ENCODE results near the gene DNASE2B.

Gene DNASE2B

GRCh38 chr1:84452436-84452835 lies 54.2 kb downstream of the DNASE2B start:
- DNase-seq (ENCODE audit: low read depth) = no peak

DNA sequence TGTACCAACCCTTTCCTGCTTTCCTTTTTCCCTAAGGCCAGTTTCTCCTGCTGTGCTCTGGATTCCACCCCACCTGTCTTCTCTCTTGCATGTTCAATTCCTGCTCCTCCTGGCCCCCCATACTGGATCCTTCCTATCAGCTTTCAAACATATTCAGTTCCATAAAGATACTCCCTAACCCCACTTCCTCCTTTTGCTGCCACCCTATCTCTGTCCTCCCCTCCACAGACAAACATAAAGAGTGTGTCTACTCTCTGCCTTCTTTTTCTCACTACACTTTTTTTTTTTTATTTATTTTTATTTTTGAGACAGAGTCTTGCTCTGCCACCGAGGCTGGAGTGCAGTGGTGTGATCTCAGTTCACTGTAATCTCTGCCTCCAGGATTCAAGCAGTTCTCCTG lies 63.8 kb downstream of the DNASE2B start:
- no peak for DNase-seq (ENCODE audit: low read depth)
